ENCODE measurements around the gene ARSI.

Gene ARSI

DNA sequence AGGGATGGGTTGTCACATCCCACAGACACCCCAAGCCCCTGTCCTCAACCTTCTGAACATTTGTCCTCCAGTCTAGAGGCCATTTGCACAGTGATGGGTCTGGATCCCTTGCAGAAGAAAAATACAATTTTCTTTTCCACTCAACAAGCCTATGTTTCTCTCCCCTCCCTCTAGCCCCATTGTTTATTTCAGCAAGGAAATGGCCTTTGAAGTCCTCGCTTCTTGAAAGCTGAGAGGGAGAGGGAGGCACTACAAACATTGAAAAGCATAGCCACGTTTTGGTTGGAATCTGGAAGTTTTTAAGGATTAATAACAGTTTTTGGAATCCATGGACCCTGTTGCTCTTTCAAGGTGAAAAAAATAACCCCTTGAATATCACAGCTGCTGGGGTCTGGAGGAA, 24.0 kb upstream of the ARSI start:
- DNase-seq (ENCODE audit: low spot score) = no peak

DNA sequence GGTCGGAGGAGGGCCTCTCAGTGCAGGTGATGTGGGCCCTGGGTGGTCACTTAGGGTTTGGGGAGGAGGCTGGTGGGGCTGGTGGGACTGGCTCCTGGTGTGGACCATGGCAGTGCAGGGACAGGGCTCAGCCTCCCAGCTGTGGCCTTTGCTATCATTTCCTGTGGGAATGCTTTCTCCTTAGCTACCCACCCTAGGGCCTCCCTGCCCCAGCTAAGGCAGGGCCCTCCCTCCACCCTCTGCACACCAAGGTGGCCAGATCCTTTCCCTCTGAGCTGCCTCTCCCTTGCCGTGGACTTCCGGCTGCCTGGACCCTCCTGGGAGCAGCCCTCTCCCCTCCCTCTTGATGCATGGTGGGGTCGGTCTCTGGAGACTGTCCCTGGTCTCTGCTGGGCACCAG, 22.7 kb upstream of the ARSI start:
- no peak for DNase-seq (ENCODE audit: low spot score)

DNA sequence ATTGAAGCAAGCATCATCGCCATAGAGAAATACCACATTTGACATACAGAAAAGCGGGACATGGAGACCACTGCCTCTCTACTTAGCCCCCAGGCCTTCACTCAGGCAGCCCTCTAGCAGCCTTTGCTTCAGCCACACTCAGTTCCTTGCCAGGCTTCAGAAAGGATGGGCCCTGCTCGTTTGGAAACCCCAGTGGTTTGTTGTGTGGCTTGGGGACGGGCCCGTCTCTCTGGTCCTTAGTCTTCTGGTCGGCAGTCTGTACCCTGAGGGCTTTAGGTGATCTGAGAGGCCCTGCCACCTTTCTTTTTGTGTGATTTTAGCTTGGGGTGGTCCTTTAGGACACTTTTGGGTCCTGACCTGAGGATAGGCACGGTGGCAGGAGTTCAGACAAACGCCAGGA, 21.1 kb upstream of the ARSI start:
- DNase-seq (ENCODE audit: low spot score) = no peak

DNA sequence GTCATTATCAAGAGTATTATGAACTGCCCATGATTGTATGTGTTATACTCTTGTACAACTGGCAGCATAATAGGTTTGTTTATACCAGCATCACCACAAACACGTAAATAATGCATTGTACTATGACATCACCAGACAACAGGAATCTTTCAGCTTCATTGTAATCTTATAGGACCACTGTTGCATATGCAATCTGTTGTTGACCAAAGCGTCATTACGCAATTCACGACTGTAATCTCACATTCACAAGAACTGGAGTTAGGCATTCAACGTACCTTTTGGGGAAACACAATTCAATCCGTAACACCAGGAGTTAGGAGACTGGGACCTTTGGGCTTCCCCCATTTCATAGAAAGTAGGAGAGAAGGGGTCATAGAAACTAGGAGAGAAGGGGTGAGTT, 20.4 kb upstream of the ARSI start:
- DNase-seq (ENCODE audit: low spot score) = no peak

DNA sequence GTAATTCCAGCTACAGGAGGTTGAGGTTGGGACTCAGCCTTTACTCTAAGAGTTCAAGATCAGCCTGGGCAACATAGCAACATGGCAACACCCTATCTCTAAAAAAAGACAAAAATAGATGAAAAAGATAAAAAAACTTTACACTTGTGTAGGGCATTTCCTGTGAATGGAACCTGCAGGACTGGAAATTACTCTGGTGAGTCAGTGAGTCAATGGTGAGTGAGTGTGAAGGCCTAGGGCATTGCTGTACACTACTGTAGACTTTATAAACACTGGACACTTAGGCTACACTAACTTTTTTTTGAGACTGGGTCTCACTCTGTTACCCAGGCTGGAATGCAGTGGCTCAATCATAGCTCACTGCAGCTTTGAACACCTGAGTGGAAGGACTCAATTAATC, 19.5 kb upstream of the ARSI start:
- DNase-seq (ENCODE audit: low spot score) = no peak

DNA sequence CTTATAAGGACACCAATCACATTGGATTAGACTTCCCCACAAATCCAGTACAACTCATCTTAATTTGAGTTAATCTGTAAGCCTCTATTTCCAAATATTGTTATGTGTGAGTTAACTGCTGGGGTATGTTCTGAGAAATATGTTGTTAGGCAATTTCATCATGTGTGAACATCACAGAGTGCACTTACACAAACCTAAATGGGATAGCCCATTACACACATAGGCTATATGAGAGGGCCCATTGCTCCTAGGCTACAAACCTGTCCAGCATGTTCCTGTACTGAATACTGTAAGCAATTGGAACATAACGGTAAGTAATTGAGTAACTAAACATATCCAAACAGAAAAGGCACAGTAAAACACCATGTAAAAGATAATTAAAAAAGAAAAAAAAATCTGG, 19.1 kb upstream of the ARSI start:
- DNase-seq (ENCODE audit: low spot score) = no peak

DNA sequence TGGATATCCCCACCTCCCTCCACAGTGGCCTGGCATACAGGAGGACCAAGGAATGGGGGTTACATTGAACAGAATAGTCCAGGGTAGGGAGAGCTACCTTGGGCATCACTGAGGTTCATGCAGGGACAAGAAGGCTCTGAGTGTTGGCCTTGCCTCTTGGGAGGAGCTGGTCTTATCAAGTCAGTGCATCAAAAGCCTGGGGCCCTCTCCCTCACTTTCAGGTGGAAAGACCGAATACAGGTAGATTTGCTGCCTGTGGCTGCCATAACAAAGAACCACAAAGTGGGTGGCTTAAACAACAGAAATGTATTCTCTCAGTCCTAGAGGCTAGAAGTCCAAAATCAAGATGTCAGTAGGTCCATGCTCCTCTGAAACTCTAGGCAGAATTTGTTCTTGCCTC, 18.5 kb upstream of the ARSI start:
- DNase-seq (ENCODE audit: low spot score) = no peak

DNA sequence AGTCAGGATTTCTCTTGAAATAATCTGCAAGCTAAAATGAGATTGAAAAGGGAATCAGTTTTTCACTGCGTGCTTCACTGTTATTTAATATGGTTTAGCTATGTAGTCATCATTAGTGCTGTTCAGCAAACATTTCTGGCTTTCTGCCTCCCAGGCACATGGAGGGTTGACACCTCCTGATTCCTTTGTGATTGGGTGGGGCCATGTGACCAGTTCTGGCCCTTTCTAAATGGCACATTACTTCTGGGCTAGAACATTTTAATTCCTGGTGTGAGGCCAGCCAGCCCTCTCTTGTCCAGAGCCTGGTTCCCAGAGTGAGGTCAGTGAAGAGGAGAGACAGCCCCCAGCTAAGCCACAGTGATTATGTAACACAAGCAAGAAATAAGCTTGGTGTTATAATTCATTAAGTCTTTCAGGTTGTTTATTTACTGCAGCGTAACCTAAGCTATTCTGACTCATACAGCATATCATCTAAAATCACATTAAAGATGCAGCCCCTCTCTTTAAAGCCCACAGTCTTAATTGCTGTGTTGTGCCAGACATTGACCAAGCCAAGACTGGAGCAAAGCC, 17.4 kb upstream of the ARSI start:
- DNase-seq (ENCODE audit: low spot score) = no peak

DNA sequence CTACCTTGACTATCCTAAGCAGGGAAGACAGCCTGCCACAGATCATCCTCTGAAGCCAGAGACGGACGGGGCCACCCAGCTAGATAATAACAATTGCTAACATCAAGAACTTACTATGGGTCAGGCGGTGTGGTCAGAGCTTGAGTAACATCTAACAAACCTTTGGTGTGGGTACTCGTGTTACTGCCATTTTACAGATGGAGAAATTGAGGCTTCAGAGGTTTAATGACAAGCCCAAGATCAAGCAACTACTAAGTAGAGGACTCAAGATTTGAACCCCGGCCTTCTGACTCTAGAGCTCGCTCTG, 16.7 kb upstream of the ARSI start:
- no peak for DNase-seq (ENCODE audit: low spot score)

DNA sequence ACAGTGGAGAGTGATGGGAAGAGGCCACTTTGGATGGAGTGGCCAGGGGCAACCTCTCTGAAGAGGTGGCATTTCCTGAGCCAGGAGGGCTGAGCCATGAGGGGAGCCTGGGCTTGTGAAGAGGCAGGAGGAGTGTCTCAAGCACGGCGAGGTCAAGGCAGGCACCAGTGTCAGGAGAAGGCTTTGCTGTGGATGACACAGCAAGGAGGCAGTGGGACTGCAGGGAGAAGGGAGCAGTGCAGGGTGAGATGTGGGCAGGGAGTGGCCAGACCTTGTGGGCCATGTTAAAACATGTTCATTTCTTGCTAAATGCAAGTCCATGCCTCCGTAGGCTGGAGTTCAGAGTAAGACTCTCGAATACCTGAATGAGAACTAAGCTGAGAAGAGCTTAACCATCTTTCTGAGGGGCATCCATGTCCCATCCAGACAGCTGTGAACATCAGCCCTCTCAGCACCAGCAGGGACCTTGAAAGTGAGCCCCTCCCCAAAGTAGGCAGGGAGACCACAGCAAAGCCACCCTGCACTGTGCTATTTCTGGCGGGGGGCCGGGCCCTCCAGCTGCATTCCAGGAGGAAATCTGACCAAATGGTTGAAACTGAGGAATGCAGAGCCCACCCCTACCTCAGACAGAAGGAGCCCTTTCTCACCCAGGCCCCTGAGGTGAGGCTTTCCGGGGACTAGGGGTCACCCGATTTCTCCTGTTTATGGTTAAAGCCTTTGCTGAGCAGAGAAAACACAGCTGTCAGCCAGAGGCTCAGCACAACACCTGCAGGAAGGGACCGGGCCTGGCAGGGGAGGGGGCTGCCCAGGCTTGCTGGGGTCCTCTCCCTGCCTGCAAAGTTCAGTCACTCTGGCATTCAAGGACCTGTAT, 16.1 kb upstream of the ARSI start:
- DNase-seq (ENCODE audit: low spot score) = no peak

DNA sequence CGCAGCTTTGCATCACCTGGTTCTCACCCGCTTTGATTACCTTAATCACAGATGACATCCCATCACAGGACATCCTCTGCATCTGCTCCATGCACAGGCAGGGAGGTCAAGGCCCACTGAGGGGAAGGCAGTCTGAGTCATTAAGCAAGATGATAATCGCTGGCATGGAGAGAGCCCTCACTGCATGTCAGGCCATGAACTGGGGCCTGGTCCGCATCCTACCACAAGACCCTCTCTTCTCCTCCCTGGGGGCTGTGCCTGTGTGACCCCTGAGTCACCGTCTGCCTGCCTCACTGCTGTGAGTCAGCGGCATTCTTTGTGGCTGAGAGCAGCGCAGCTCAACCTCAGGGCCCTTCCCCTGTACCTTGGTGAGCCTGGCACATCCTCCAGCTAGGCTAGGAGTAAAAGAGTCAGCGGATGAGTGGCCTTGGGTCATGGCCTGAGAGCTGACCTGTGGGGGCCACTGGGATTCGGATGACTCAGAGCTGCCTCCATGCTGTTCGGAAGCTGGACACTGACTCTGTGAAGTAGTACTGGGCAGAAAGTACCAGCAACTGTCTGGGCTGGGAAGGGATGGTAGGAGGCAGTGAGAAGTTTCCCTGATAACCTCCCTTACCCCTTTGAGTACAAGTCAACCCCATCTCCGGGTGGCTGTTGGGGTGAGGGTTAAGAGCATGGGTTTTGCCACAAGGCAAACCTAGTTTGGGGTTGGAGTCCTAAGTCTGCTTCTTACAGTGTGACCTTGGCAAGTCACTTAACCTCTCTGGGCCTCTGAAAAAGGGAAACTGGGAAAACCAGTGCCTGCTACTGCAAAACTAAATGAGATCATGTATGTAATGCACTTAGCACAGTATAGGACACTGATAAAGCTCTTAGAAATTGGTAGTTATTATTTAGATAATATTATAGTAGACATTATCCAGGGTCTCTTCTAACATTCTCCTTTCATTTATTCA, 14.6 kb upstream of the ARSI start:
- DNase-seq (ENCODE audit: low spot score) = no peak

DNA sequence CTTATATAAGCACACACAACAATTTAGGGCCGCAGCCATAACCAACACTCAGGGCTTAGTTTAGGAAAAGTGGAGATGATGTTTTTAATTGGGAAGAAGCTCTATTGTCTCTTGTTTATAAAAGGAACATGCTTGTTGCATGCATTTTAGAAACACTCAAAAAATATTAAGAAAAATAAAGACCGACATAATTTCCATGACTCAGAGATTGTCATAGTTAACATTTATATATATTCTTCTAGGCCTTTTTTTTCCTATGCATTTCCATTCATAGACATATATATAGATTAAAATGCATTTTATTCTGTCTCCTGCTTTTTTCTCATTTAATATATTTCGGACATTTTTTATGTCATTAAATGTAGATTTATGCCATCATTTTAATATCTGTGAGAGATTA, 13.6 kb upstream of the ARSI start:
- DNase-seq (ENCODE audit: low spot score) = no peak

DNA sequence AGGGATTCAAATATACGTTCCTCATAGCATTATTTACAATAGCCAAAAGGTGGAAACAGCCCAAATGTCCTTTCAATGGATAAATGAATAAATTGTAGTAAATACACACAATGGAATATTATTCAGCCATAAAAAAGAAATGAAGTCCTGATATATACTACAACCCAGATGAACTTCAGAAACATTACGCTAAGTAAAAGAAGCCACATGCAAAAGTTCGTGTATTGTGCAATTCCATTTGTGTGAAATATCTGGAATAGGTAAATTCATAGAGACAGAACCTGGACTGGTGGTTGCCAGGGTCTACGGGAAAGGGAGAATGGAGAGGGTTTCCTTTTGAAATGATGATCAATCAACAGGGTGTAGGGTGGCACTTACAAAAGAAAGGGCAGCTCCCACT, 12.5 kb upstream of the ARSI start:
- no peak for DNase-seq (ENCODE audit: low spot score)

DNA sequence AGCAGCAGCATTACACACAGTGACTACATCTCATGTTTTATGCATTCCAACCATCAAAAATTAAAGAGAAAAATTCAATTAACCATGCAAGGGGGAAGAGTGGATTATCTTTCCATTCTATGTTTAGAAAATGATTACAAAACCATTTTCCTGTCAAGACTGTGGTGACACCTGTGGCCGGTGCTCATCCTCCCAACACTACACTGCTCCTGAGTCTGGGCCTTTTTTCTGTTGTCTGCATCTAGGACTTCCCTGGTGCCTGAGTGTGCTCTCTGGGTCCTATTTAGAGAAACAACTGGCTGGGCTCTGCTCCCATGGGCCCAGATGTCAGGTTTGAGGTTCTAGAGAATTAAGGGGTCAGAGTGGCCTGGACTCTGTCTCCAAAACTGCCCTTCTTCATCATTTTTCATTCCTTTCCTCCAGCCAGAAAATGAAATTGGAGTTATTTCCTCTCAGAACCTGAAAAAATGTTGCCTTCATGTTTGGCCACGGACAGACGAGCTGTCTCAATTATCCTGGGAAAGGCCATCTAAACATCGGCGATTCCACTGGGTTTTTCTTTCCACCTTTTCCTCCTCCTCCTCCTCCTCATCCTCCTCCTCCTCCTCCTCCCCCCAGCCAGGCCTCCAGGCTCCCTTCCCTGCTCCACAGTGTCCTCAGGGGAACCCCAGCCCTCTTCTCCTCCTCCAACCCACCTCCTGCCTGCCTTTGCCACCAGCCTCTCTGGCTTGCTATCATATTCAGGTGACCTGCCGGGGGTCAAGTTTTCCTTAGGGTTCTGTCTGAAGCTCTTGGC, 11.4 kb upstream of the ARSI start:
- no peak for DNase-seq (ENCODE audit: low spot score)

DNA sequence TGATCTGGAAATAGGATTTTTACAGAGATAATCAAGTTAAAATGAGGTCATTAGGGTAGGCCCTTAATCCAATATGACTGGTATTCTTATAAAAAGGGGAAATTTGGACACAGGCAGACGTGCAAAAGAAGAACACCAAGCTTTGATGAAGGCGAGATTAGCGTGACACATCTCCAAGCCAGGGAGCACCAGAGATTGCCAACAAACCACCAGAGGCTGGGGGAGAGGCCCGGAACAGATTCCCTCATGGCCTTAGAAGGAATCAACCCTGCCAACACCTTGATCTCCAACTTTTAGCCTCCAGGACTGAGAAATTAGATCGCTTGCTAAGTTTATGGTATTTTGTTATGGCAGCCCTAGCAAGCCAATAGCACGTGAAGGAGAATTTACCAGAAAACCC, 10.8 kb upstream of the ARSI start:
- DNase-seq (ENCODE audit: low spot score) = no peak

DNA sequence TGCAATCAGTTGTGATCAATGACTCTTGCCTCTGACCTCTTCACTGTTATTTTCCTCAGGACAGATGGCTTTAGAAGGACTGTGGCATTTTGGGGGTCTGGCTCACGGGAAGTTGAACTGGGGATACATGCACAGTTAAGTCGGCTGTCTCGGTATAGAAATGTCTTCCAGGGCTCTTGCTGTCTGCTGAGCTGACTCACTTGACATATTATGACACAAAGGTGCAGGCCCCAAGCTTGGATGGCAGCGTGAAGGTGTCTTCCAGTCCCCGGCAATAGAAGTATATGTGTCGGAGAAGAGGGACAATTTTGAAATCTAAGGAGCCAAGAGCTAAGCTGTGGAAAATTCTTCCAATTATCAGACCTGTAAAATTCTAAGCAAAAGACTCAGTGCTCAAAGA, 9.8 kb upstream of the ARSI start:
- no peak for DNase-seq (ENCODE audit: low spot score)

DNA sequence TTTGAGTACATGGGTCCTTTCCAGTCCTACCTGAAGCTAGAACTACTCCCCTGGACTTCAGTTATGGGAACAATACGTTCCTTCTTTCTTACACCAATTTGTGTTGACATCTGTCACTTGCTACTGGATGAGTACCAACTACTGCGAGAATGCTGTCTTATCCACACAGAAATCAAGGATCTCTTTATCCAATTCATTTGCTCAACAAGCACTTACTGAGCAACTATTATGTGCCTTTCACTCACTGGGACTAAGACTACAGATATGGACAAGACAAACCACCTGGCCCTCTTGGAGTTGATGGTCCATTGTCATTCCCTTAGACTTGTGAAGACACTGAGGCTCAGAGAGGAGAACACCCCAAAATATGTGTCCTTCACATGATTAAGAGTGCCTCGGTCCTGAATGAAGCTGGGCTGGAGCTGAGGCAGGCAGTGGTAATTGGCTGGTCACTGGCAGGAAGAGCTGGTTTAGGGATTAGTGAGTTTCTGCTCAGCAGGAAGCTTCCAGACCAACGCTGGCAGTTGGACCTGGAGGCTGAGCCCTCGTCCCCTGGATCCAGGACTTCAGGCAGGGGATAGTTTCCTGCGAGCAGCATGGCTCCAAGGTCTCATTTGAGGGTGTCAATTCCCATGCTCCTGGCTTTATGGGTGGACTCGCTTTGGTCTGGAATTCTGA, 8.4 kb upstream of the ARSI start:
- no peak for DNase-seq (ENCODE audit: low spot score)

DNA sequence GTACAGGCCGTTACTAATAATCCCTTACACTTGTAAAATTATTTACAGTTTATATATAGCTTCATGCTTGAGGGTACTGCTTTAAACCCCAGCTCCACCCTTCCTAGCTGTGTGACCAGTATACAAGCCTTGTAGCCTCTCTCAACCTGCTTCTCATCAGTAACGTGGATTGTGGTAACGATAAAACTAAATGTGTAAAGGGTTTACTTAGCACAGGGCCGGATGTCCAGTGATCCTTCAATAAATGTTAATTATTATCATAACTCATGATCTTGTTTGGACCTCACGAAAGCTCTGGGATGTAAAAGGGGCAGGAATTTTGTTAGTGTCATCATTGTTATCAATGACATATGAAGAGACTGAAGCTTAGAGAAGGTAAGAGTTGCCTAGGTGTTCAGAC, 7.5 kb upstream of the ARSI start:
- DNase-seq (ENCODE audit: low spot score) = no peak

DNA sequence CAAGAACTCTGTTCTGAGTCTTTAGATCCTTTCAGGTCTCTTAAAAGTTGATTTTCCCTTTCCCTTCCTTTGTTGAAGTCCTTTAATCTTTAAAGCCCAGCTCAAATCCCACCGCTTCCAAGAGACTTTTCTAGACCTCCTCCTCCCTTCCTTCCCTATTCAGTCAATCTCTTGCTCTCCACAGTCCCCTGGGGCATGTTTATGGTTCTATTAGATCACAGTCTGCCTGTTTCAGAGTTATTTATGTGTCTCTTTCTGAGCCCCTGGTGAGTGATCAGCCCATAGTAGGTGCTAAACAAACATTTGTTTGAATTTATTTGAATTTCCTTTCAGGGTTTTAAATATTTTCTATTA, 7.2 kb upstream of the ARSI start:
- DNase-seq (ENCODE audit: low spot score) = no peak

DNA sequence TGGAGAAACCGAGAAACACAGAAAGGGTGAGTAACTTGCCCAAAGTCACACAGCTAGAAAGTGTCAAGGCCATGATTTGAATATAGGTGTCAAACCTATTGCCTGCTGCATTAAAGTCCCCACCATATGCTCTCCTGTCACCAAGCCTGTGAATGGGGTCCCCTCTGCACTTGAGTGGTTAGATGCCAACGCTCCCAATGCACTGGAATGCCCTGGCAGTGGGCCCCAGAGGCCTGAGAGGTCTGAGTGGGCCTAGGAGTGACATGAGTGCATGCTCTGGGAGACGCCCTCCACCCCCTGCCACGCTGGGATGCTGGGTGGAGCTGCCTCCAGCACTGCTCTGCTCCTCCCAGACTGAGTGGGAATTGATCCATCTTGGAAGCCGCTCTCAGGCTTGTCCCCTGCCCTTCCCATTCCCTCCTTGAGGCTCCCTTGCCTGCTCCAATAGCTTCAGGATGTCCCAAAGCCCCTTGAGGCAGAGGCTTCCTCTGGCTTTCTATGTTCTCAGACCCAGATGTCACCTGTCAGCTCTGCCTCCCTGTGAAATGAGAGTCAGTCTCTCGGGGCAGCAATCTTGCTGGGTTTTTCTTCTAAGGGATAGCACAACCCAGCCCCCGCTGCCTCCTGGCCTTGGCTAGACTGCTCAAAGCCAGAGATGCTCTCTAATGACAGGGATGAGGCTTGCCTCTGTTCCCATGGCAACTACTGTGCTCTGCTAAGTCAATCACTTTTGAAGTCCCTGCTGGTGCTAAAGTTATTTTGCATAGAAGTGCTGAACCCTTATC, 6.6 kb upstream of the ARSI start:
- no peak for DNase-seq (ENCODE audit: low spot score)

Data from hematopoietic multipotent progenitor cell treated with erythropoietin and hydrocortisone succinate and interleukin-3 and kit ligand, for 15 days (in vitro differentiated cells).